Measurements from ENCODE around the gene TADA2B. TPM values are rescaled to one million over a fixed set of nuclear protein-coding genes. Genes with fewer than 3 reads are reported as not detected.

Gene TADA2B
- total RNA-seq, 2 donors from 2014 or later = 17.3 to 17.5 TPM

GRCh38 chr4:7023486-7023885, 19.7 kb upstream of the TADA2B start:
- no peaks in the 10 kb centered on the region for H3K9me3 ChIP-seq (ENCODE audit: control insufficient read depth, low read length)
- Mint-ChIP-seq H3K4me1 (peaks cover 5% of the 10 kb centered on the region), H3K9me3 (no peaks in the 10 kb centered on the region), H3K27ac (no peak overlapping the region), H3K4me3 (no peak overlapping the region), H3K36me3 (ENCODE audit: low read depth) (peaks cover 64% of the 10 kb centered on the region), H3K27me3 (ENCODE audit: insufficient read depth) (no peaks in the 10 kb centered on the region)
- no peaks in the 10 kb centered on the region for H3K27me3 ChIP-seq (ENCODE audit: control insufficient read depth, insufficient read depth, low read length, poor library complexity, severe bottlenecking)
- no peak overlapping the region for H3K9ac ChIP-seq (ENCODE audit: extremely low read depth, low read length, poor library complexity, severe bottlenecking)
- WGBS, 2 experiments (ENCODE audit: insufficient coverage in 1 of 2, insufficient read length in 1 of 2) = 94 to 100% methylated on average over 1 to 16 of the region's 16 CpGs
- peaks cover 65% of the 10 kb centered on the region for H3K36me3 ChIP-seq (ENCODE audit: control insufficient read depth, insufficient read depth, low read length)
- no peaks in the 10 kb centered on the region for H3K4me1 ChIP-seq (ENCODE audit: control insufficient read depth, insufficient read depth, low read length)
- H3K4me3 ChIP-seq (ENCODE audit: low read length) = no peak overlapping the region
- TF ChIP-seq, protein P1, sequence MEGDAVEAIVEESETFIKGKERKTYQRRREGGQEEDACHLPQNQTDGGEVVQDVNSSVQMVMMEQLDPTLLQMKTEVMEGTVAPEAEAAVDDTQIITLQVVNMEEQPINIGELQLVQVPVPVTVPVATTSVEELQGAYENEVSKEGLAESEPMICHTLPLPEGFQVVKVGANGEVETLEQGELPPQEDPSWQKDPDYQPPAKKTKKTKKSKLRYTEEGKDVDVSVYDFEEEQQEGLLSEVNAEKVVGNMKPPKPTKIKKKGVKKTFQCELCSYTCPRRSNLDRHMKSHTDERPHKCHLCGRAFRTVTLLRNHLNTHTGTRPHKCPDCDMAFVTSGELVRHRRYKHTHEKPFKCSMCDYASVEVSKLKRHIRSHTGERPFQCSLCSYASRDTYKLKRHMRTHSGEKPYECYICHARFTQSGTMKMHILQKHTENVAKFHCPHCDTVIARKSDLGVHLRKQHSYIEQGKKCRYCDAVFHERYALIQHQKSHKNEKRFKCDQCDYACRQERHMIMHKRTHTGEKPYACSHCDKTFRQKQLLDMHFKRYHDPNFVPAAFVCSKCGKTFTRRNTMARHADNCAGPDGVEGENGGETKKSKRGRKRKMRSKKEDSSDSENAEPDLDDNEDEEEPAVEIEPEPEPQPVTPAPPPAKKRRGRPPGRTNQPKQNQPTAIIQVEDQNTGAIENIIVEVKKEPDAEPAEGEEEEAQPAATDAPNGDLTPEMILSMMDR (conservative IDR thresholded peaks at IDR 0.05) = no peak
- no peak for DNase-seq
- H3K27ac ChIP-seq (ENCODE audit: low read depth, low read length) = no peak overlapping the region

DNA sequence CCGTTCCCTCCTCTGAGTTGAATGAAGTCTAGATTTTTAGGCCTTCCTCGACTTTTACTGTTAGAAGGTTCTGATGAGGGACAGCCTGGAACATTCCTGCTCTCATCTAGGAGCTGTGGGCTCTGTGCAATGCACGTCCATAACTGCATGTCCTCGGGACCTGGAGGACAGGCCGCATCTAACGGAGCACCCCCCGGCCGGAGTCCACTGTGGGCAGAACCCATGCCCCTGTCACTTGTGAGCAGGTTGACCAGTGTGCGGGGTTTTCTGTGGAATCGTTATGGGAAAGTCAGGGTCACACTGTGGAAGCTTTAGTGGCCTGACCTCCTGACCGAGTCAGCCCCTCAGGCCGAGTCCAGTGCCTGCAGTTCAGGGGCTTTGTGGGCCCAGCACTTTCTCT, 19.3 kb upstream of the TADA2B start:
- no peak for DNase-seq
- Histone ChIP-seq H3K9me3 (ENCODE audit: control insufficient read depth, low read length) (no peaks in the 10 kb centered on the region), H3K36me3 (ENCODE audit: control insufficient read depth, insufficient read depth, low read length) (peaks cover 64% of the 10 kb centered on the region), H3K4me3 (ENCODE audit: low read length) (no peak overlapping the region), H3K4me1 (ENCODE audit: control insufficient read depth, insufficient read depth, low read length) (no peaks in the 10 kb centered on the region), H3K27me3 (ENCODE audit: control insufficient read depth, insufficient read depth, low read length, poor library complexity, severe bottlenecking) (no peaks in the 10 kb centered on the region), H3K27ac (ENCODE audit: low read depth, low read length) (no peak overlapping the region), H3K9ac (ENCODE audit: extremely low read depth, low read length, poor library complexity, severe bottlenecking) (no peak overlapping the region)
- Mint-ChIP-seq H3K27ac (no peak overlapping the region), H3K27me3 (ENCODE audit: insufficient read depth) (no peaks in the 10 kb centered on the region), H3K36me3 (ENCODE audit: low read depth) (peaks cover 64% of the 10 kb centered on the region), H3K9me3 (no peaks in the 10 kb centered on the region), H3K4me1 (peaks cover 5% of the 10 kb centered on the region), H3K4me3 (no peak overlapping the region)
- 94 to 96% methylated on average over 11 to 12 of the region's 12 CpGs for WGBS, 2 experiments (ENCODE audit: insufficient coverage in 1 of 2, insufficient read length in 1 of 2)
- TF ChIP-seq, protein P1 (conservative IDR thresholded peaks at IDR 0.05) = no peak

DNA sequence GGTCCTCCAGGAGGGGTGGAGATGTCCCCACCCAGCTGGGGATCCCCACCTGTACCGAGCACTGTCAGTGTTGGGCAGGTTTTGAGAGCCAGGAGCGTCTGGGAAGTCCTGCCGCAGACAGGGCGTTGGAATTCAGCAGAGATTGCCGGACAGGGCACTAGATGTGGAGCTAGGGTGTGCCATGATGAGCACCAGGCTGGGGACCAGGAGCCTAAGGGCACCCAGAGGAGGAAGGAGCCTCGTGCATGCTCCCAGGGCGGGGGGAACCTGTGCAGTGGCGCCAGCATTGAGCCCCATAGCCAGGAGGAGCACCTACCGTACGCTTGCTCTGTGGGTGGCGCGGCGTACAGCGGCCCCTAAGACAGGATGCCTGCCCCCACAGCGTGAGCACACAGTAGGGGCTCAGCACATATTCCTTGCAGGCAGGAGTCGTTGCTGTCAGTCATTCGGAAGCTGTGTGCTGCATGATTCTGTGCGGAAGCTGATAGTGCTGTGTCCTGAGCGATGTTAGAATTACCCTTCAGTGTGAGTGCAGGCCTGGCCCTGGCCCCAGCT, 18.8 kb upstream of the TADA2B start:
- Mint-ChIP-seq H3K36me3 (ENCODE audit: low read depth) (peaks cover 64% of the 10 kb centered on the region), H3K27me3 (ENCODE audit: insufficient read depth) (no peaks in the 10 kb centered on the region), H3K27ac (peak overlapping the region; percentile 7), H3K9me3 (no peaks in the 10 kb centered on the region), H3K4me3 (no peak overlapping the region), H3K4me1 (peaks cover 5% of the 10 kb centered on the region)
- H3K9me3 ChIP-seq (ENCODE audit: control insufficient read depth, low read length) = no peaks in the 10 kb centered on the region
- 96 to 98% methylated on average over 18 to 19 of the region's 19 CpGs for WGBS, 2 experiments (ENCODE audit: insufficient coverage in 1 of 2, insufficient read length in 1 of 2)
- no peak overlapping the region for H3K9ac ChIP-seq (ENCODE audit: extremely low read depth, low read length, poor library complexity, severe bottlenecking)
- H3K4me1 ChIP-seq (ENCODE audit: control insufficient read depth, insufficient read depth, low read length) = no peaks in the 10 kb centered on the region
- H3K4me3 ChIP-seq (ENCODE audit: low read length) = no peak overlapping the region
- H3K27ac ChIP-seq (ENCODE audit: low read depth, low read length) = no peak overlapping the region
- no peak for DNase-seq
- H3K27me3 ChIP-seq (ENCODE audit: control insufficient read depth, insufficient read depth, low read length, poor library complexity, severe bottlenecking) = no peaks in the 10 kb centered on the region
- TF ChIP-seq, protein P1 (conservative IDR thresholded peaks at IDR 0.05) = no peak
- peaks cover 64% of the 10 kb centered on the region for H3K36me3 ChIP-seq (ENCODE audit: control insufficient read depth, insufficient read depth, low read length)
